AG04450 (cell line): ENCODE measurements around the gene DSG2. TPM values are rescaled to one million over a fixed set of nuclear protein-coding genes. Genes with fewer than 3 reads are reported as not detected.

Source experiments
- CTCF ChIA-PET: fragments of 300-600, 350-600 bp; formaldehyde crosslinking; extraction: SDS; loops from one replicate; lab custom pipeline; 2022; ENCODE audit warnings: antibody characterized with exemption, inconsistent platforms; lab: Charles Lee
- POLR2A ChIA-PET: fragments of 350-600 bp; formaldehyde crosslinking; extraction: SDS; loops from one replicate; lab custom pipeline; 2021; ENCODE audit warnings: antibody characterized with exemption, inconsistent platforms; lab: Yijun Ruan, JAX
- DNase-seq: peaks from one replicate; pipeline ENCODE4 v3.0.0-alpha.2; 2011; ENCODE audit warnings: low read depth, low spot score
- H3K27ac ChIP-seq: one replicate; pipeline ENCODE4 v1.5.1; 2012; ENCODE audit warnings: low read depth, low read length, control low read depth
- H3K27me3 ChIP-seq: one replicate; pipeline ENCODE4 v1.6.0; 2012; ENCODE audit warnings: low read length; ENCODE audit not compliant: control insufficient read depth, insufficient read depth
- H3K4me3 ChIP-seq: 2 replicates; pipeline ENCODE4 v1.5.1; 2011; ENCODE audit warnings: mild to moderate bottlenecking, low read depth, low read length, control low read depth
- H3K9me3 ChIP-seq: 2 replicates; pipeline ENCODE4 v1.5.1; 2012; ENCODE audit warnings: low read length; ENCODE audit not compliant: control insufficient read depth, insufficient read depth
- CTCF ChIP-seq: IDR thresholded peaks from 2 replicates; pipeline ENCODE4 v1.5.1; 2011; ENCODE audit warnings: low read depth, low read length, control low read depth, inconsistent platforms
- polyA plus RNA-seq: library from polyadenylated mRNA; depleted of rRNA; stranded (reverse); fragments of >200 nt; gene quantifications from 2 replicates; pipeline ENCODE4 v1.2.3, GENCODE V29; 2011

DSG2 gene
- polyA plus RNA-seq, 1 experiment, result 0.84 TPM

- H3K4me3 ChIP-seq, result no peak overlapping the region
- H3K9me3 ChIP-seq, result peaks cover 3% of the 10 kb centered on the region
- no peak for TF ChIP-seq CTCF
- CTCF ChIA-PET, result no interaction called here
- POLR2A ChIA-PET, result no interaction called here
- no peak for DNase-seq
- H3K27me3 ChIP-seq, result no peaks in the 10 kb centered on the region
- no peak overlapping the region for H3K27ac ChIP-seq
Measured at GRCh38 chr18:31510319-31510718, 12.3 kb downstream of the DSG2 start.

- CTCF ChIA-PET, result no interaction called here
- H3K4me3 ChIP-seq, result no peak overlapping the region
- no peaks in the 10 kb centered on the region for H3K27me3 ChIP-seq
- no peak for TF ChIP-seq CTCF
- no peak overlapping the region for H3K27ac ChIP-seq
- POLR2A ChIA-PET, result no interaction called here
- no peak for DNase-seq
- H3K9me3 ChIP-seq, result no peaks in the 10 kb centered on the region; the same call in none of the 2 replicates
Measured at GRCh38 chr18:31511098-31511497, 13.1 kb downstream of the DSG2 start.

GRCh38 chr18:31512203-31512764, 14.3 kb downstream of the DSG2 start:
- no peak overlapping the region for H3K27ac ChIP-seq
- no peaks in the 10 kb centered on the region for H3K27me3 ChIP-seq
- no peak overlapping the region for H3K4me3 ChIP-seq
- no peak for DNase-seq
- POLR2A ChIA-PET, result no interaction called here
- no peak for TF ChIP-seq CTCF
- H3K9me3 ChIP-seq, result no peaks in the 10 kb centered on the region; the same call in none of the 2 replicates
- CTCF ChIA-PET, result no interaction called here

GRCh38 chr18:31513189-31513935, 15.4 kb downstream of the DSG2 start:
- Histone ChIP-seq H3K4me3 (no peak overlapping the region), H3K27ac (no peak overlapping the region), H3K9me3 (no peaks in the 10 kb centered on the region; the same call in none of the 2 replicates), H3K27me3 (no peaks in the 10 kb centered on the region)
- ChIA-PET CTCF (no interaction called here), POLR2A (no interaction called here)
- no peak for TF ChIP-seq CTCF
- no peak for DNase-seq

GRCh38 chr18:31516437-31516836, 18.5 kb downstream of the DSG2 start:
- Histone ChIP-seq H3K9me3 (no peaks in the 10 kb centered on the region; the same call in none of the 2 replicates), H3K27ac (no peak overlapping the region), H3K4me3 (no peak overlapping the region), H3K27me3 (no peaks in the 10 kb centered on the region)
- TF ChIP-seq CTCF, result no peak
- ChIA-PET POLR2A (no interaction called here), CTCF (no interaction called here)
- DNase-seq, result no peak
